GM21786 (cell line): ENCODE measurements around the gene CNNM2.
"Not testable (repeated sequence)": the region's sequence is repeated elsewhere in the genome, so short reads cannot be mapped to it uniquely, and the experiment has no call there.

Source experiments
- ATAC-seq: cut with Tn5 transposase; IDR thresholded peaks from one replicate; pipeline ENCODE4 v1.9.1; 2021; ENCODE audit not compliant: unreplicated experiment

CNNM2 gene

GRCh38 chr10:102923601-102924000 is 5.5 kb downstream of the CNNM2 start:
- ATAC-seq = no peak

GRCh38 chr10:102926842-102927241 is 8.7 kb downstream of the CNNM2 start:
- ATAC-seq = no peak

GRCh38 chr10:102927311-102928010 is 9.4 kb downstream of the CNNM2 start:
- no peak for ATAC-seq

- not testable (repeated sequence) for ATAC-seq
These were observed 10.3 kb downstream of the CNNM2 start for GRCh38 chr10:102928442-102928841.

GRCh38 chr10:102930720-102931119 is 12.6 kb downstream of the CNNM2 start:
- no peak for ATAC-seq

GRCh38 chr10:102931643-102932042 is 13.5 kb downstream of the CNNM2 start:
- ATAC-seq = no peak

GRCh38 chr10:102935505-102935904 is 17.4 kb downstream of the CNNM2 start:
- no peak for ATAC-seq

- ATAC-seq = no peak
These were observed 18.0 kb downstream of the CNNM2 start for GRCh38 chr10:102935939-102936605.

- ATAC-seq = no peak
These were observed 23.3 kb downstream of the CNNM2 start for GRCh38 chr10:102941401-102941800.

GRCh38 chr10:102945449-102945848 is 27.4 kb downstream of the CNNM2 start:
- no peak for ATAC-seq

- no peak for ATAC-seq
These were observed 27.9 kb downstream of the CNNM2 start for GRCh38 chr10:102945962-102946361.

- no peak for ATAC-seq
These were observed 28.9 kb downstream of the CNNM2 start for GRCh38 chr10:102946992-102947391.

- ATAC-seq = no peak
These were observed 30.1 kb downstream of the CNNM2 start for GRCh38 chr10:102948176-102948575.

GRCh38 chr10:102948786-102949185 is 30.7 kb downstream of the CNNM2 start:
- ATAC-seq = no peak

- no peak for ATAC-seq
These were observed 31.8 kb downstream of the CNNM2 start for GRCh38 chr10:102949916-102950315.

- no peak for ATAC-seq
These were observed 33.2 kb downstream of the CNNM2 start for GRCh38 chr10:102951316-102951715.

- no peak for ATAC-seq
These were observed 41.3 kb downstream of the CNNM2 start for GRCh38 chr10:102959360-102959759.

- no peak for ATAC-seq
These were observed 42.1 kb downstream of the CNNM2 start for GRCh38 chr10:102960157-102960556.

GRCh38 chr10:102962267-102962666 is 44.2 kb downstream of the CNNM2 start:
- ATAC-seq = no peak

GRCh38 chr10:102962951-102963755 is 45.1 kb downstream of the CNNM2 start:
- no peak for ATAC-seq

- ATAC-seq = no peak
These were observed 45.6 kb downstream of the CNNM2 start for GRCh38 chr10:102963756-102964025.

GRCh38 chr10:102964064-102964463 is 46.0 kb downstream of the CNNM2 start:
- ATAC-seq = not testable (repeated sequence)
